KOPT-K1 (cell line): ENCODE measurements around the gene PRR13.
"Not testable (repeated sequence)": the region's sequence is repeated elsewhere in the genome, so short reads cannot be mapped to it uniquely, and the experiment has no call there.

Experiments used
- H3K27ac ChIP-seq: fragments of 200-600 bp; sonication (generic); 2 replicates; pipeline ENCODE4 v1.5.1; 2016; ENCODE audit warnings: antibody characterized with exemption, mild to moderate bottlenecking, low read depth, low read length; ENCODE audit not compliant: poor library complexity, severe bottlenecking
- H3K36me3 ChIP-seq: fragments of 200-600 bp; sonication (generic); 2 replicates; pipeline ENCODE4 v1.5.1; 2017; ENCODE audit warnings: antibody characterized with exemption, mild to moderate bottlenecking, low read length, moderate library complexity; ENCODE audit not compliant: insufficient read depth
- H3K9me3 ChIP-seq: fragments of 200-600 bp; sonication (generic); 2 replicates; pipeline ENCODE4 v1.5.1; 2017; ENCODE audit warnings: antibody characterized with exemption, low read length, mild to moderate bottlenecking; ENCODE audit not compliant: insufficient read depth, poor library complexity, severe bottlenecking

PRR13 gene

GRCh38 chr12:53425515-53426150 lies 15.9 kb upstream of the PRR13 start:
- H3K36me3 ChIP-seq: no peaks in the 10 kb centered on the region
- no peak overlapping the region for H3K27ac ChIP-seq

GRCh38 chr12:53427905-53428594 lies 13.5 kb upstream of the PRR13 start:
- no peaks in the 10 kb centered on the region for H3K36me3 ChIP-seq
- H3K27ac ChIP-seq: no peak overlapping the region
- no peaks in the 10 kb centered on the region for H3K9me3 ChIP-seq

More at GRCh38 chr12:53425515-53426150, 15.9 kb upstream of the PRR13 start:
- no peaks in the 10 kb centered on the region for H3K9me3 ChIP-seq

- no peaks in the 10 kb centered on the region for H3K36me3 ChIP-seq
- H3K27ac ChIP-seq: no peak overlapping the region
- H3K9me3 ChIP-seq: no peaks in the 10 kb centered on the region
These were observed 12.8 kb upstream of the PRR13 start for GRCh38 chr12:53428741-53429140.

- no peak overlapping the region for H3K27ac ChIP-seq
- H3K9me3 ChIP-seq: no peaks in the 10 kb centered on the region
- H3K36me3 ChIP-seq: no peaks in the 10 kb centered on the region
These were observed 11.4 kb upstream of the PRR13 start for GRCh38 chr12:53430116-53430515.

DNA sequence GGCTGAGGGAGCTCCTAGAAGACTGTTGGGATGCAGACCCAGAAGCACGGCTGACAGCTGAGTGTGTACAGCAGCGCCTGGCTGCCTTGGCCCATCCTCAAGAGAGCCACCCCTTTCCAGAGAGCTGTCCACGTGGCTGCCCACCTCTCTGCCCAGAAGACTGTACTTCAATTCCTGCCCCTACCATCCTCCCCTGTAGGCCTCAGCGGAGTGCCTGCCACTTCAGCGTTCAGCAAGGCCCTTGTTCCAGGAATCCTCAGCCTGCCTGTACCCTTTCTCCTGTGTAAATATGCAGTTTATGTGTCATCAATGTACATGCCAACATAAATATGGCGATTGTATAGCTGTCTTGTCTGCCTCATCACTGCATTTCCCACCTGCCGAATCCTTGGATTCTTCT lies 10.3 kb upstream of the PRR13 start:
- H3K27ac ChIP-seq: no peak overlapping the region

DNA sequence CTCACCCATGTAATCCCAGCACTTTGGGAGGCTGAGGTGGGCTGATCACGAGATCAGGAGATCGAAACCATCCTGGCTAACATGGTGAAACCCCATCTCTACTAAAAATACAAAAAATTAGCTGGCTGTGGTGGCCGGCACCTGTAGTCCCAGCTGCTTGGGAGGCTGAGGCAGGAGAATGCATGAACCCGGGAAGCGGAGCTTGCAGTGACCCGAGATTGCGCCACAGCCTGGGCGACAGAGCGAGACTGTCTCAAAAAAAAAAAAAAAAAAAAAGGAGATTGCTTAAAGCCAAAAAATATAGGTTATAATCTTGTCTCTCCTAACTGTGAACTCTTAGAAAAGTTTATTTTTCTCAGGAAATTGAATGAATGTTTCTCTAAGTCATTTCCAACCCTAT lies 6.2 kb upstream of the PRR13 start:
- not testable (repeated sequence) for H3K9me3 ChIP-seq, H3K27ac ChIP-seq, H3K36me3 ChIP-seq

More for the DNA sequence above, 10.3 kb upstream of the PRR13 start:
- H3K36me3 ChIP-seq: no peaks in the 10 kb centered on the region
- H3K9me3 ChIP-seq: no peaks in the 10 kb centered on the region

DNA sequence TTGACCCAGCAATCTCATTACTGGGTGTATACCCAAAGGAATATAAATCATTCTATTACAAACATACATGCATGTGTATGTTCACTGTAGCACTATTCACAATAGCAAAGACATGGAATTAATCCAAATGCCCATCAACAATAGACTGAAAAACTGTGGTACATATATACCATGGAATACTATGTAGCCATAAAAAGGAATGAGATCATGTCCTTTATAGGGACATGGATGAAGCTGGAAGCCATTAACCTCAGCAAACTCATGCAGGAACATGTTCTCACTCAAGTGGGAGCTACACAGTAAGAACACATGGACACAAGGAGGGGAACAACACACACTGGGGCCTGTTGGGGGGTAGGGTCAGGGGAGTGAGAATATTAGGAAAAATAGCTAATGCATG lies 2.0 kb upstream of the PRR13 start:
- H3K9me3 ChIP-seq, H3K27ac ChIP-seq: not testable (repeated sequence)
- peaks cover 17% of the 10 kb centered on the region for H3K36me3 ChIP-seq

DNA sequence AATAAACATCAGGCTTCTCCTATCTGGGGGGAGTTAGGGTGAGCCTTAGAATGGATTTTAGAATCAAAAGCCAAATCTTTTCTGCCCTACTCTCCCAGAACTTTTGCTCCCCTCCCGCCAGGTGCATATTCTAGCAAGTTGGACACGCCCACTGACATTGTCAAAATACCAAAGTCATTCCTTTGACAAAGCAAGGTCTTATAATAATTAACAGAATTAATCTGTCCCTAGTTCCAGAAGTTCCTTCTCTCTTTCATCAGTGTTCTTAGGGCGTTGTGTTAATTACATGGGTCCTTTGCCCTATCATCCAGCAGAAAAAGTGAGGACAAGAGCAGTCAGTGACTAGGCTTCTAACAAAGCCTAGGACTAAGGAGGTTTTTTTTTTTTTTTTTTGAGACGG lies 2.4 kb downstream of the PRR13 start:
- Histone ChIP-seq H3K36me3 (peaks cover 56% of the 10 kb centered on the region), H3K27ac (no peak overlapping the region), H3K9me3 (no peaks in the 10 kb centered on the region)

DNA sequence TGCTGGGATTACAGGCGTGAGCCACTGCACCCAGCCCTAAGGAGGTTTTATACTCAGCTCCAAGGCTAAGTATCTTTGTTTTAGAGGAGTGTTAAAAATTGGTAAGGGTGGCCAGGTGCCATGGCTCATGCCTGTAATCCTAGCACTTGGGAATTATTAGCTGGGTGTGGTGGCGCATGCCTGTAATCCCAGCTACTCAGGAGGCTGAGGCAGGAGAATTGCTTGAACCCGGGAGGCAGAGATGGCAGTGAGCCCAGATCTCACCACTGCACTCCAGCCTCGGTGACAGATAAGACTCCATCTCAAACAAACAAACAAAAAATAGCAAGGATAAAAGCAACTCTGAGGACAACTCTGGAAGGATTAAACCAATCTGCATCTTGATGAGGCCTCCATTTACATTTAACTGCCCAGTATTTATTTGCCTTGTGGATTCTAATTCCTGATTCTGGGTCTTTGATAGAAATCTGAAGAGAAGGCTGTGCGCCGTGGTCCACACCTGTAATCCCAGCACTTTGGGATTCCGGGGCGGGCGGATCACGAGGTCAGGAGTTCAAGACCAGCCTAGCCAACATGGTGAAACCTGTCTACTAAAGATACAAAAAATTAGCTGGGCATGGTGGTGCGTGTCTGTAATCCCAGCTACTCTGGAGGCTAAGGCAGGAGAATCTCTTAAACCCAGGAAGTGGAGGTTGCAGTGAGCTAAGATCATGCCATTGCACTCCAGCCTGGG lies 3.2 kb downstream of the PRR13 start:
- not testable (repeated sequence) for H3K9me3 ChIP-seq, H3K27ac ChIP-seq
- H3K36me3 ChIP-seq: peaks cover 56% of the 10 kb centered on the region

DNA sequence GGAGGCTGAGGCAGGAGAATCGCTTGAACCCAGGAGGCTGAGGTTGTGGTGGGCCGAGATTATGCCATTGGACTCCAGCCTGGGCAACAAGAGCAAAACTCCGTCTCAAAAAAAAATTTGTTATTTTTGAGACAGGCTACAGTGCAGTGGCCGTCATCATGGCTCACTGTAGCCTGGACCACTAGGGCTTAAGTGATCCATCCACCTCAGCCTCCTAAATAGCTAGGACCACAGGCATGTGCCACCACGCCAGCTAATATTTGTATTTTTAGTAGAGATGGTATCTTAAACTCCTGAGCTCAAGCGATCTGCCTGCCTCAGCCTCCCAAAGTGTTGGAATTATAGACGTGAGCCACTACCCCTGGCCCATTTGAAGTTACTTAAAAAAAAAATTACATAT lies 9.4 kb downstream of the PRR13 start:
- Histone ChIP-seq H3K27ac (no peak overlapping the region), H3K9me3 (no peaks in the 10 kb centered on the region), H3K36me3 (peaks cover 53% of the 10 kb centered on the region)

- Histone ChIP-seq H3K9me3 (no peaks in the 10 kb centered on the region), H3K27ac (peak within 1 kb of the TSS; percentile 98), H3K36me3 (peaks cover 54% of the 10 kb centered on the region)
These were observed 10.2 kb downstream of the PRR13 start, which contains the start of gene PCBP2 for GRCh38 chr12:53451661-53452158. TSS of gene PCBP2 (plus strand) at chr12:53452102. CDS start at chr12:53454801, 2,699 bp downstream.

- Histone ChIP-seq H3K27ac (peak overlapping the region; percentile 98), H3K9me3 (no peaks in the 10 kb centered on the region), H3K36me3 (peaks cover 55% of the 10 kb centered on the region)
These were observed 10.9 kb downstream of the PRR13 start for GRCh38 chr12:53452159-53453077.

- no peaks in the 10 kb centered on the region for H3K9me3 ChIP-seq
- H3K36me3 ChIP-seq: peaks cover 59% of the 10 kb centered on the region
- peak overlapping the region; percentile 98 for H3K27ac ChIP-seq
These were observed 12.6 kb downstream of the PRR13 start for GRCh38 chr12:53453953-53454640.

- Histone ChIP-seq H3K36me3 (peaks cover 65% of the 10 kb centered on the region), H3K9me3 (no peaks in the 10 kb centered on the region), H3K27ac (peak overlapping the region; percentile 1)
These were observed 13.2 kb downstream of the PRR13 start for GRCh38 chr12:53454707-53455106.
